Measurements from ENCODE around the gene SLC2A1.

- TF ChIP-seq CTCF (IDR thresholded peaks at IDR 0.05; ENCODE audit: insufficient read depth, low read length) (no peak), REST (IDR thresholded peaks at IDR 0.05; ENCODE audit: insufficient replicate concordance, low read depth) (no peak), POLR2AphosphoS5 (IDR thresholded peaks at IDR 0.05; ENCODE audit: low read depth) (no peak), GABPA (IDR thresholded peaks at IDR 0.05; ENCODE audit: low read depth) (no peak), SPI1 (IDR thresholded peaks at IDR 0.05; ENCODE audit: borderline replicate concordance, low read depth) (no peak)
Measured at GRCh38 chr1:42930178-42931107, 28.2 kb downstream of the SLC2A1 start.

All from HL-60 (cell line).